A549 (cell line): Measurements from ENCODE around the gene SIRT2. TPM values are rescaled to one million over a fixed set of nuclear protein-coding genes. Genes with fewer than 3 reads are reported as not detected.

Experiments used
- ATAC-seq, 2 experiments: fragments of 200-7000 bp in 1 of 2; fragments of >200 bp in 1 of 2; cut with Nextera tagmentation in 1 of 2; cut with Tn5 transposase in 1 of 2; 3 replicates each; pipeline versions ENCODE4 v1.8.0 to v1.9.1; 2018 to 2020; ENCODE audit warnings: mild to moderate bottlenecking in 1 of 2, moderate library complexity in 1 of 2
- CTCF ChIA-PET: fragments of 300-600 bp; sonication (Branson Sonifier 250); formaldehyde crosslinking; extraction: SDS; loops from one replicate; lab custom pipeline; 2021; ENCODE audit warnings: antibody characterized with exemption, inconsistent platforms; lab: Yijun Ruan, JAX
- POLR2A ChIA-PET: fragments of 350-600 bp; formaldehyde crosslinking; extraction: SDS; loops from one replicate; lab custom pipeline; 2021; ENCODE audit warnings: antibody characterized with exemption, inconsistent platforms; lab: Yijun Ruan, JAX
- DNase-seq, 2 experiments: peaks; one replicate each; pipeline versions ENCODE4 v3.0.0 to v3.0.0-alpha.2; 2011 to 2016; ENCODE audit warnings: low read depth in 1 of 2, low spot score in 1 of 2
- FAIRE-seq: peaks from 2 replicates; lab custom pipeline; 2011; peaks lifted over from hg19 to GRCh38; lab: Jason Lieb, UNC
- H3K27ac ChIP-seq, 2 experiments: fragments of >200 bp; sonication (Bioruptor Twin); formaldehyde crosslinking; 3 replicates each; pipeline ENCODE4 v1.5.1; 2016 to 2017
- H3K4me1 ChIP-seq: fragments of >200 bp; sonication (Bioruptor Twin); formaldehyde crosslinking; 3 replicates; pipeline ENCODE4 v1.6.1; 2016
- H3K4me2 ChIP-seq: fragments of >200 bp; sonication (Bioruptor Twin); formaldehyde crosslinking; 3 replicates; pipeline ENCODE4 v1.6.1; 2016
- H3K4me3 ChIP-seq: fragments of >200 bp; sonication (Bioruptor Twin); formaldehyde crosslinking; 3 replicates; pipeline ENCODE4 v1.5.1; 2016
- H3K9me3 ChIP-seq: fragments of >200 bp; sonication (Bioruptor Twin); formaldehyde crosslinking; 3 replicates; pipeline ENCODE4 v1.6.1; 2016
- BHLHE40 ChIP-seq: IDR thresholded peaks from 2 replicates; pipeline ENCODE4 v1.6.1; 2012; ENCODE audit warnings: low read depth, low read length, inconsistent platforms
- CBX8 ChIP-seq: fragments of 200-600 bp; sonication (generic); IDR thresholded peaks from 2 replicates; pipeline ENCODE4 v1.6.1; 2016
- E2F6 ChIP-seq: IDR thresholded peaks from 2 replicates; pipeline ENCODE4 v1.6.1; 2012; ENCODE audit warnings: low read depth, borderline replicate concordance
- EHMT2 ChIP-seq: fragments of 200-600 bp; sonication (generic); IDR thresholded peaks from 2 replicates; pipeline ENCODE4 v1.6.1; 2016; ENCODE audit warnings: antibody characterized with exemption, low read depth, mild to moderate bottlenecking, moderate library complexity
- ELK1 ChIP-seq: fragments of 150-350 bp; IDR thresholded peaks from 2 replicates; pipeline ENCODE4 v1.6.1; 2014; ENCODE audit warnings: low read depth, mild to moderate bottlenecking, low read length
- EP300 ChIP-seq, 2 experiments: fragments of >200 bp; sonication (Bioruptor Twin); formaldehyde crosslinking; IDR thresholded peaks; 2 replicates in 1 of 2; 3 replicates in 1 of 2; pipeline ENCODE4 v1.6.1; 2016 to 2017
- FOSL2 ChIP-seq, 2 experiments: fragments of 450-650 bp in 1 of 2; fragments of >200 bp in 1 of 2; sonication (Bioruptor Twin) in 1 of 2; formaldehyde crosslinking; IDR thresholded peaks; 2 replicates each; pipeline versions ENCODE4 v1.5.0 to v1.6.1; 2016 to 2020; ENCODE audit warnings: mild to moderate bottlenecking in 1 of 2, moderate library complexity in 1 of 2
- FOXS1 ChIP-seq: fragments of 250-450 bp; sonication (Bioruptor Pico); IDR thresholded peaks from 2 replicates; pipeline ENCODE4 v1.5.0; 2020; ENCODE audit warnings: mild to moderate bottlenecking, moderate library complexity
- GATA3 ChIP-seq: IDR thresholded peaks from 2 replicates; pipeline ENCODE4 v1.6.1; 2012; ENCODE audit warnings: borderline replicate concordance
- HDAC2 ChIP-seq: fragments of 200-600 bp; sonication (generic); IDR thresholded peaks from 2 replicates; pipeline ENCODE4 v1.6.1; 2016
- HES2 ChIP-seq: fragments of >200 bp; sonication (Bioruptor Twin); formaldehyde crosslinking; IDR thresholded peaks from 2 replicates; pipeline ENCODE4 v1.6.1; 2016
- HEYL ChIP-seq: fragments of 250-450 bp; sonication (Bioruptor Pico); IDR thresholded peaks from 2 replicates; pipeline ENCODE4 v1.8.0; 2021; ENCODE audit warnings: mild to moderate bottlenecking, moderate library complexity
- HOXA7 ChIP-seq: fragments of 250-450 bp; sonication (Bioruptor Pico); IDR thresholded peaks from 2 replicates; pipeline ENCODE4 v1.5.0; 2020; ENCODE audit warnings: mild to moderate bottlenecking, moderate library complexity
- HOXB13 ChIP-seq: fragments of 250-450 bp; sonication (Bioruptor Pico); IDR thresholded peaks from 2 replicates; pipeline ENCODE4 v1.5.0; 2020; ENCODE audit warnings: low read depth, mild to moderate bottlenecking, moderate library complexity
- HOXB5 ChIP-seq: fragments of 250-450 bp; sonication (Bioruptor Pico); IDR thresholded peaks from 2 replicates; pipeline ENCODE4 v1.5.0; 2020; ENCODE audit warnings: mild to moderate bottlenecking, moderate library complexity
- JUNB ChIP-seq: fragments of >200 bp; sonication (Bioruptor Twin); formaldehyde crosslinking; IDR thresholded peaks from 2 replicates; pipeline ENCODE4 v1.6.1; 2016
- KDM1A ChIP-seq: fragments of 200-600 bp; sonication (generic); IDR thresholded peaks from 2 replicates; pipeline ENCODE4 v1.6.1; 2016; ENCODE audit warnings: low read depth, mild to moderate bottlenecking
- MYC ChIP-seq: IDR thresholded peaks from 2 replicates; pipeline ENCODE4 v1.6.1; 2012; ENCODE audit warnings: mild to moderate bottlenecking, inconsistent platforms, low read length, improper control_type of control experiment, borderline replicate concordance
- NFE2L2 ChIP-seq: fragments of 150-350 bp; conservative IDR thresholded peaks from 2 replicates; pipeline ENCODE4 v1.6.1; 2014; ENCODE audit warnings: low read length
- NPAS2 ChIP-seq: fragments of 250-450 bp; sonication (Bioruptor Pico); IDR thresholded peaks from 2 replicates; pipeline ENCODE4 v1.8.0; 2022; ENCODE audit warnings: mild to moderate bottlenecking, moderate library complexity, borderline replicate concordance
- POLR2A ChIP-seq: IDR thresholded peaks from 2 replicates; pipeline ENCODE4 v1.6.1; 2012; ENCODE audit warnings: mild to moderate bottlenecking, low read length
- RAD21 ChIP-seq, 2 experiments: fragments of >200 bp in 1 of 2; sonication (Bioruptor Twin) in 1 of 2; formaldehyde crosslinking in 1 of 2; IDR thresholded peaks in 1 of 2; conservative IDR thresholded peaks in 1 of 2; 2 replicates in 1 of 2; 3 replicates in 1 of 2; pipeline ENCODE4 v1.6.1; 2012 to 2018; ENCODE audit warnings: inconsistent platforms in 1 of 2
- RARB ChIP-seq: fragments of 250-450 bp; sonication (Bioruptor Pico); IDR thresholded peaks from 2 replicates; pipeline ENCODE4 v1.8.0; 2021; ENCODE audit warnings: mild to moderate bottlenecking, moderate library complexity
- REST ChIP-seq: fragments of 200-600 bp; sonication (generic); IDR thresholded peaks from 2 replicates; pipeline ENCODE4 v1.6.1; 2016; ENCODE audit warnings: antibody characterized with exemption, mild to moderate bottlenecking, moderate library complexity
- SMC3 ChIP-seq: fragments of >200 bp; sonication (Bioruptor Twin); formaldehyde crosslinking; IDR thresholded peaks from 3 replicates; pipeline ENCODE4 v1.6.1; 2018; ENCODE audit warnings: inconsistent platforms
- SREBF2 ChIP-seq: fragments of 450-650 bp; IDR thresholded peaks from 2 replicates; pipeline ENCODE4 v1.6.1; 2014; ENCODE audit warnings: mild to moderate bottlenecking, moderate library complexity
- TFCP2L1 ChIP-seq: fragments of 250-450 bp; sonication (Bioruptor Pico); IDR thresholded peaks from 2 replicates; pipeline ENCODE4 v1.5.0; 2021; ENCODE audit warnings: mild to moderate bottlenecking
- USF2 ChIP-seq: fragments of 450-650 bp; IDR thresholded peaks from 2 replicates; pipeline ENCODE4 v1.6.1; 2014; ENCODE audit warnings: antibody characterized with exemption
- ZSCAN20 ChIP-seq: fragments of 250-450 bp; sonication (Bioruptor Pico); IDR thresholded peaks from 2 replicates; pipeline ENCODE4 v1.8.0; 2022; ENCODE audit warnings: mild to moderate bottlenecking, moderate library complexity
- WGBS: methylation state at CpG from one replicate; pipeline ENCODE4 v1.1.6; 2017; ENCODE audit errors: missing lambda C conversion rate; 5-methylcytosine and 5-hydroxymethylcytosine counted together
- polyA plus RNA-seq, 4 experiments: library from polyadenylated mRNA; depleted of rRNA in 3 of 4; stranded (reverse); fragments of >200 nt; fragmentation: RNase III in 1 of 4; extraction: RNeasy Plus Mini Kit Qiagen cat#74134 plus additional on column Dnase treatment in 1 of 4; gene quantifications; 2 replicates in 3 of 4; 3 replicates in 1 of 4; pipeline ENCODE4 v1.2.3, GENCODE V29; 2011 to 2017

Gene SIRT2
- polyA plus RNA-seq, 2 of the 4 experiments (the other 2 are of a cell fraction): 28.6 to 30.4 TPM

- TF ChIP-seq HEYL (CRISPR knock-in tag): no peak
- TF ChIP-seq ZSCAN20 (CRISPR knock-in tag): no peak
- peak; percentile 75; the same call in 1 of the 2 replicates for TF ChIP-seq TFCP2L1
- TF ChIP-seq JUNB: no peak
- TF ChIP-seq, all 56 proteins: peak for 20
Observed at GRCh38 chr19:38852231-38853044, 47.0 kb downstream of the SIRT2 start (continued).

GRCh38 chr19:38851622-38852230, 47.7 kb downstream of the SIRT2 start:
- CTCF ChIA-PET: interaction anchor here (0.6 to 4.3 kb wide), 17 partner anchors 8 to 307 kb away, joined by 3 to 25 read pairs (median 4); partner anchors contain the start of genes MRPS12 and SARS2
- peak overlapping the region; percentile 93 to 95 for H3K27ac ChIP-seq
- FAIRE-seq: peak; percentile 97
- TF ChIP-seq ELK1 (no peak), HOXB13 (CRISPR knock-in tag) (peak; percentile 95), EHMT2 (no peak), RAD21 (conservative IDR thresholded peaks at IDR 0.05 in 1 of 2, IDR thresholded peaks at IDR 0.05 in 1 of 2) (no peak), MYC (peak; percentile 99), CBX8 (no peak), FOSL2 (IDR thresholded peaks at IDR 0.05) (no peak), FOSL2 (CRISPR knock-in tag; IDR thresholded peaks at IDR 0.05) (no peak; the same call in 1 of the 2 replicates), SREBF2 (no peak), RARB (CRISPR knock-in tag) (no peak), POLR2A (peak; percentile 68), SMC3 (peak; percentile 22; the same call in 2 of the 3 replicates), E2F6 (peak; percentile 95), EP300 (IDR thresholded peaks at IDR 0.05) (peak in 1 of 2 experiments; percentile 63; a peak in 2 of 5 replicates), HES2 (no peak), REST (no peak), FOXS1 (CRISPR knock-in tag) (peak; percentile 77; the same call in 1 of the 2 replicates), HOXB5 (CRISPR knock-in tag) (peak; percentile 94), HDAC2 (no peak), HOXA7 (CRISPR knock-in tag) (peak; percentile 71; the same call in 1 of the 2 replicates), NFE2L2 (no peak), BHLHE40 (peak; percentile 86), USF2 (peak; percentile 92), KDM1A (0 out of 2 replicates have a peak, but pooled peaks have one; percentile 15), NPAS2 (CRISPR knock-in tag) (no peak; the same call in 1 of the 2 replicates), GATA3 (peak; percentile 44; the same call in 1 of the 2 replicates)

More at GRCh38 chr19:38851622-38852230, 47.7 kb downstream of the SIRT2 start:
- Histone ChIP-seq H3K4me2 (peak overlapping the region; percentile 70), H3K4me3 (peak overlapping the region; percentile 64), H3K4me1 (peaks cover 32% of the 10 kb centered on the region), H3K9me3 (no peaks in the 10 kb centered on the region)
- peak; percentile 35 to 36 for ATAC-seq
- POLR2A ChIA-PET: interaction anchor here (0.5 to 3.2 kb wide), 19 partner anchors 10 to 477 kb away, joined by 3 to 26 read pairs (median 5); partner anchors contain the start of genes ACTN4, ECH1, EIF3K and FAM98C
- 12% methylated on average over 33 of the region's 67 CpGs for WGBS
- DNase-seq: peak; percentile 97 to 98
